GM19239 (cell line): ENCODE results near the gene RGCC.
"Not testable (repeated sequence)": the region's sequence is repeated elsewhere in the genome, so short reads cannot be mapped to it uniquely, and the experiment has no call there.

Source experiments
- DNase-seq: peaks from one replicate; pipeline ENCODE4 v3.0.0; 2011; ENCODE audit warnings: low spot score; ENCODE audit not compliant: insufficient read length
- FAIRE-seq: peaks from 2 replicates; lab custom pipeline; 2011; peaks lifted over from hg19 to GRCh38; lab: Jason Lieb, UNC

The RGCC gene, protein sequence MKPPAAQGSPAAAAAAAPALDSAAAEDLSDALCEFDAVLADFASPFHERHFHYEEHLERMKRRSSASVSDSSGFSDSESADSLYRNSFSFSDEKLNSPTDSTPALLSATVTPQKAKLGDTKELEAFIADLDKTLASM

DNA sequence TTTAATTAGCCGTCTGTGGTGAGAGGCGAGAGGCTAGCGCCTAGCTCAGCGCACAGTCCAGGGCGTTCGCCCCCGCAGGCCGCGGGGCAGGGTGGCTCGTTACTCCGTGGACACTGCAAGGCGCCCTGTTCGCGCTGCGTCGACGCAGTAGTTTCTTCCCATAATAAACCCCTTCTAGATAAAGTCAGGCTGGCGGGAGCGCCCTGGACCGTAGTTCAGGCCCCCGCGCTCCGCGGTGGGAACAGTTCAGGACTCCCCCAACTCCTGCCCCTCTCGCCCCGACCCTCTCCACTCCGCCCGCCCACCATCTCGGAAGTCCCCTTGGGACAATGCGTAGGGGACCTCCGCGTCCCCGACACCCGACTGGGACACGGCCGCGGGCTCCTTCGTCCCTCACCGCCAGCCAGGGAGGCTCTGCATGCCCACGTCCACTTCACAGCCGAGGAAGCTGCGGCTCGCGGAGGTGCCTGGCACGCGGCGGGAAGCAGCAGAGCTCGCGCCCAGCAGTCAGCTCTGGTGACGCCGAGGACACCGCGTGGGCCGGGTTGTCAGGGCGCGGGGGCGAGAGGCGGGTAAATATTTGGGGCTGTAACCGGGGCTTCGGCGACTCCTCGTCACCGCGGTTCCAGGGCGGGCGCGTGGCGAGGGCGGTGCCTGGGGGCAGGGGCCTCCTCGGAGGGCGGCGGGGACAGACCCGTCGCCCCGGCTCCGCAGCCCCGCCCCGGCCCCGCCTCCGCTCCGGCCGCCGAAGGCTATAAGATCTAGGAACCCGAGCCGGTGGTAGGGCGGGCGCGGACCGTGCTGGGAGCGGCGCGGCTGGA is at the start of gene RGCC:
Gene RGCC (plus strand): TSS at position 783 of the 821 bp plus-strand sequence. CDS start 158 bp downstream, outside the sequence.
- FAIRE-seq (no peak), DNase-seq (no peak)

DNA sequence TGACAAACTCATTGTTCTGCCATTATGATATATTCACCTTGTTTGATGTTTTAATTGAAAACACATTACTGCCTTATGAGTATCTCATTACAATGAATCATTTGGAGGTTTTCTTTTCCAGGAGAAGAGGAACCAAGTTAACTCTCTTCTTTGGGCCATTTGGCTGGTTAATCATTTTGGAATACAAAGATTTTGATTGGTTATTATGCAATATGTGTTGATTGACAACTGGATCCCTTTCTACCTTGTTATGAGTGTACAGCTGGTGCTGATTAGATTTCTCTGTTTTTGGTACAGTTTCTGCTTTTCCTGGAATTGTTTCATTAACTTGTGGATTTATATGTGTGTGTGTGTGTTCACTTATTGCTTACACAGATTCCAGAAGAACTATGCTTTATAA is 49.2 kb upstream of the RGCC start:
- DNase-seq (no peak), FAIRE-seq (no peak)

DNA sequence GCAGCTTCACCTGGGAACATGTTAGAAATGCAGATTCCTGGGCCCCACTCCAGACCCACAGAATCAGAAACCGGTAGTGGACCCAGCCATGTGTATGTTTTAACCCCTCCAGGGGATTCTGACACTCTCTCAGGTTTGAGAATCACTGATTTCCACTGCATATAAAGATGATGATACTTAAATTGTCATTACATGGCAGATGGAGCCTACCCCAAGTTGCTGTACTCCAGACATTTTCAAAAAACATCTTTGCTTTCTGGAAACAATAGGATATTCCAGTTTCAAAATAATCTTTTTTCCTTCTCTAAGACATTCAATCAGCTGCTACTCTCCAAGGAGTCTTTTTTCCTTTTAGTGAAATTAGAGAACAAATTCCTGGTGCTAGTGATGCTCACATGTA is 48.6 kb upstream of the RGCC start:
- FAIRE-seq (no peak), DNase-seq (no peak)

DNA sequence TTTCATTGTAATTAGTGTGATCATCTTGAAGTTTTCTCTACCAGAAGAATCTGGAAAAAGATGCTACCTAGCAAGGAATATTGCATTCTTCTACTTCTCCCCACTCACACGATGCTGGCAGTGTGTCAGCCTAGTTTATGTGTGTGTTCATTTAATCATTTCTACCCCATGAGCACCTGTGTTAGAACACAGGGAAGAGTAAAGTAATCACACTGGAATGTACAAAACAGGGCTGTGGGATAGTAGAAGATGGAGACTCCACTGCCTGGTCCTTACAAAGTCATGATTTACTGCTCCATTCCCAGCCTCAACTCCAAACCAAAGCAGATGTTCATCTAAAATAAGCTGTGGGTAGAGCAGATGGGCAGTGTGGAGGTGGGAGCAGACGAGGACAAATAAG is 47.7 kb upstream of the RGCC start:
- FAIRE-seq (no peak), DNase-seq (no peak)

DNA sequence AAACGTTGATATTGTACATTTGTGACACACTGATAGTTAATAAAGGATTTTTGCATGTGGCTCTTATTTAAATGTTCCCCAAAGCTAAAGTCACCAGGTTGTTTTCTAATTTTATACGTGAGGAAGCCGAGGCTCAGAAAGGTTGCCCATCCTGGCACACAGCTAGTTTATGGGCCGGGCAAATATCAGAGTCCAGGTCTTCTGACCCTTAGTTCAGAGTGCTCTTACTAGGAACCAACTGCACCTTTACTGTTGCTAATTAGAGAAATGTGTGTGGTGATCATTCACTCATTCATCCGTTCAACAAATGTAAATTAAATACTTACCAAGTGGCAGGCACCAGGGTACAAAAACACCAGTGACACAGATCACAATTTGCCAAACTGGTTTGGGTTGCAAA is 46.3 kb upstream of the RGCC start:
- no peak for DNase-seq
- no peak for FAIRE-seq

DNA sequence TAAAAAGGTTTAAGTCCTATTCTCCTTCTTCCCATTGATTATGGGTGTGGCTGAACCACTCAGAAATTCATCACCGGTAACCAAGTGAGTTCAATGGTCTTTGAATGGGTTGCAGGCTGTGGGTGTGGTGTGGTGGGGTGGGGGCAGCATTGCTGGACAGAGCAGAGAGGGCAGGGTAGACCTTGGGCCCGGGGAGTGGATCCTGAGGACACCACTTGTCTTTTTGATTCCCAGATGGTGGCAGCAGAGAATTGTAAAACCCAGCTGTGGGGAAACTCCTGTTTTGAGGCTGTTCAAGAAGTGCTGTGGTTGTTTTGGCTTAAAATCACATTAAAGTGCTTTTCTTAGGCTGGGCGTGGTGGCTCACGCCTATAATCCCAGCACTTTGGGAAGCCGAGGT is 45.8 kb upstream of the RGCC start:
- FAIRE-seq: no peak
- DNase-seq: no peak

DNA sequence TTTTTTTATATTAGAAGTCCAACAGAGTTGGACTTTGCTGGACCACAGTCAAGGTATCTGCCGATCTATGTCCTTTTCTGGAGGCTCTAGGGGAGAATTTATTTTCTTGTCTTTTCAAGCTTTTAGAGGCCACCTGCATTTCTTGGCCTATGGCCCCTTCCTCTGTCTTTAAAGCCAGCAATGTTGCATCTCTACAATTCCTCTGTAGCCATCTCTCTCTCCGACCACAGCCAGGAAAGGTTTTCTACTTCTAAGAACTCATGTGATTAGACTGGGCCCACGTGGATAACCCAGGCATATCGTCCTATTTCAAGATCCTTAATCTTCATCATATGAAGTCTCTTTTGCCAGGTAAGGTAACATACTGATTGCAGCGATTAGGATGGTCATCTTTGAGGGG is 43.5 kb upstream of the RGCC start:
- no peak for FAIRE-seq

DNA sequence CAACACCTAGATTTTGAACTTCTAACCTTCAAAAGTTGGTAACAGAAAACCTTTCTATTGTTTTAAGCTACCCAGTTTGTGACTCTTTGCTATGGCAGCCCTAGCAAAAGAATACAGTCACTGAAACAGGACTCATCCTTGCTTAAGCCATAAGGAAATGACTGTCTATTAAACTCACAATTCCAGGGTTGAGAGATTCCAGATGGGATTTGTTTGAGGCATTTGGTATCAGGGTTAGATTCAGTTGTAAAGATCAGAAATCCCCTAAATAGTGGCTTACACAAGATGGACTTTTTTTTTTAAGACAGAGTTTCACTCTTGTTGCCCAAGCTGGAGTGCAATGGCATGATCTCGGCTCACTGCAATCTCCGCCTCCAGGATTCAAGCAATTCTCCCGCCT is 41.1 kb upstream of the RGCC start:
- no peak for DNase-seq
- FAIRE-seq: no peak

More for the DNA sequence above, 43.5 kb upstream of the RGCC start:
- no peak for DNase-seq

DNA sequence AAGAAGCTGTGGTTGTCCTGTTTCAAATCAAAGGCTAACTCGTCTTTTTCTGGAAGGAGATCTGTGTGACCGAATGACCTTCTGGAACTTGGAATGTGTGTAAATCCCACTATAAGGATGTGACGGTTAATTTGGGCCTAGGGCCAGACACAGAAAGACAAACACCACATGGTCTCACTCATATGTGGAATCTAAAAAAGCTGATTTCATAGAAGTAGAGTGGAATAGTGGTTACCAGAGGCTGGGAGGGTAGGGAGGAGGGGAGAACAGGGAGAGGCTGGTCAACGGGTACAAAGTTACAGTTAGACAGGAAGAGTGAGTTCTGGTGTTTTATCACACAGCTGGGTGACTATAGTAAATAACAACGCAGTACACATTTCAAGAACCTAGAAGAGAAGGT is 39.3 kb upstream of the RGCC start:
- DNase-seq (no peak), FAIRE-seq (no peak)

DNA sequence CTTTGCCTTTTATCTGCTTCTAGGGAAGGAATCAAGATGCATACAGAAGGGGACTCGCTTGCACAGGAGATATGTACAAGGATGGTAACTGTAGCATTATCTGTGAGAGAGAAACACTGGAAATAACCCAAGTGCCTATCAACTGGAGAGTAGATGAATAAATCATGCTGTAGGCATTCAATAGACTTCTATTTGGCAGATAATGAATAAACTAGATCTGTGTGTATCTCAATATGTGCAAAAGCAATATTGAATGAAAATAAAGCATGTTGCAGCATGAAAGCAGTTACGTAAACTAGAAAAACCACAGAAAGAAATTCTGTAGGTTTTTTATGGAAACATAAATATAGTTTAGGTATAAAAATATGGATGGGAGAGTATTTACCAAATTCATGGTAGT is 38.6 kb upstream of the RGCC start:
- FAIRE-seq (no peak), DNase-seq (no peak)

DNA sequence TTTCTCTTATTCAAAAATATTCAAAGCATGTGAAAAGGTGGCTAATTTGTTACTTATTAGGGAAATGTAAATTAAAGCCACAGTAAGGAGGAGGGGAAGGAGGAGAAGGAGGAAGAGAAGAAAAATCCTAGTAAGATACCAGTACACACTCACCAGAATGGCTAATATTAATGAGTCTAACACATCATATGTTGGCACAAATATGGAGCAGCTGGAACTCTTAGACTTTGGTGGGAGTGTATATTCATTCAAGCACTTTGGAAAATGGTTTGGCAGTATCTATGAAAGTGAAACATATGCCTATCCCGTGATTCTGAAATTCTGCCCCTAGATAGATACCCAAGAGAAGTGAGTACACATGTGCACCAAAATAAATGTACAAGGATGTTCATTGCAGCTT is 38.1 kb upstream of the RGCC start:
- FAIRE-seq (no peak), DNase-seq (no peak)

DNA sequence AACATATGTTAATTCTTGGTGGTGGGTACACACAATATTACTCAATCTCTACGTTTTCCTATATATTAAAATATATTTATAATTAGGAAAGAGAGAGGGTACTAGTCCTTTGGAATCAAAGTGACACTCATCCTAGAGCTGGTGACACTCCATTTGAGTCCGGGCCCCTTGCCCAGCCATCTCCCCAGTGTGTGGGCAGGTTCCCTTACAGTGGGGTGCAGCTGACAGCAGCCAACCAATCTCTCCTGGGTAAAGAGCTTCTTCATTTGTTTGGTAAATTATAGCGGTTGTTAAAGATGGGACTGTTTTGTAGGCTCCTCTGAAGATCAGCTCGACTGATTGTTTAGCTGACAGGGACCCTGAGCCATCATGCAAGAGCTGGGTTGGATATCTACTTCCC is 37.2 kb upstream of the RGCC start:
- FAIRE-seq (no peak), DNase-seq (no peak)

DNA sequence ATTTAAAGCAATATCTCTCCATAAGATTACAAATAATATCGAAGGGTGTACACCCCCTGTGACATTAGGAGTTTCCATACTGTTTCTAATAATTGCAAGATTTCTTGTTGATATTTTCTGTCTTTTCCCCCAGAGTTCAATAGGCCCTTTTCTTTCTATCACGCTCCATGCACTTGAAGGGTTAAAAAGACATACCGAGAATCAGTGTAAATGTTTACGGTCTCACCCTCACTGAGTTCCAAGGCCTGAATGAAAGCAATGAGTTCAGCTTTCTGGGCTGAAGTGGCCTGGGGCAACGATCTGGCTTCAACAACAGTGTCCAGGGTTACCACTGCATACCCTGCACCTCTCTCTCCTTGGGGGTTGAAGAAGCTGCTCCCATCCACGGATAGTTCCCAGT is 36.0 kb upstream of the RGCC start:
- not testable (repeated sequence) for FAIRE-seq, DNase-seq

DNA sequence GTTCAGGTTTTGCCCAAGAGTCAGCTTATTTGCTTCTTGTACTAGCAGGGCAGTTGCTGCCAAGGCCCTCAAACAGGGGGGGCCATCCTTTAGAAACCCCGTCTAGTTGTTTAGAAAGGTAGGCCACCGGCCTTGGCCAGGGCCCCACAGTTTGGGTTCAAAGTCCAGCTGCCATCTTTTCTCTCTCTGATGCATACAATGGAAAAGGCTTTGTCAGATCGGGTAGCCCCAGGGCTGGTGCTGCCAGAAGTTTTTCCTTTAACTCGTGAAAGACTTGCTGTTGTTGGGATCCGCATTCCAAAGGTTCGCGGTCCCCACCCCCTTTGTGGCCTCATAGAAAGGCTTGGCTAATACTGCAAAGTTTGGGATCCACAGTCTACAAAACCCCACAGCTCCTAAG is 35.4 kb upstream of the RGCC start:
- FAIRE-seq, DNase-seq: not testable (repeated sequence)

DNA sequence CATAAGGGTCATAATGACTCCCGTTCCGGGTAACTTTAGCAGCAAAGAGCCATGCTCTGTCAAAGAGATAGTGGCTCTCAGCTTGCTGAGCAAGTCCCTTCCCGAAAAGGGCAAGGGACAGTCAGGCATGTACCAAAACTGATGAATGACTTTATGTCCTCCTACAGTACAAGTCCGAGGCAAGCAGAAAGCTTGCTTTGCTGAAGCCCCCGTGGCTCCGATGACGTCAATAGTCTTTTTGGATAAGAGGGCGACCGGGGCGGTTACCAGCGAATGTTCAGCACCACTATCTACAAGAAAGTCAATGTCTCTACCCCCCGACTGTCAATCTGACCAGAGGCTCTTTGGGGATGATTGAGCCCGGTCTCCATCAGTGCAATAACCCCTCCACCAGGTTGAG is 34.1 kb upstream of the RGCC start:
- not testable (repeated sequence) for DNase-seq, FAIRE-seq

DNA sequence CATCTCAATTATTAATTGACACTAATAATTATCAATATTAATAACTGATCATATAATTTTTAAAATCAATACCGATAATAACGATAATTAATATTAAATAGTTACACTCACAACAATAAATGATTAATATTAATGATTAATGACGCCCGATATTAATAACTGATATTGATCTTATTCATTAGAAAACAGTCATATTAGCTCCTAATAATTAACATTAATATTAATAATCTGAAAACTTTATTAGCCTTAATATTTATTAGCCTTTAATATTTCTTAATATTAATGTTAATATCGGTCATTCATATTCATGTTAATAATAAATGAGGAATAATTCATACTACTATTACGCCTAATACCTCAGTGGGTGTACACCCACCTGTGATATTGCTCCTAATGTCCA is 32.7 kb upstream of the RGCC start:
- DNase-seq, FAIRE-seq: not testable (repeated sequence)

DNA sequence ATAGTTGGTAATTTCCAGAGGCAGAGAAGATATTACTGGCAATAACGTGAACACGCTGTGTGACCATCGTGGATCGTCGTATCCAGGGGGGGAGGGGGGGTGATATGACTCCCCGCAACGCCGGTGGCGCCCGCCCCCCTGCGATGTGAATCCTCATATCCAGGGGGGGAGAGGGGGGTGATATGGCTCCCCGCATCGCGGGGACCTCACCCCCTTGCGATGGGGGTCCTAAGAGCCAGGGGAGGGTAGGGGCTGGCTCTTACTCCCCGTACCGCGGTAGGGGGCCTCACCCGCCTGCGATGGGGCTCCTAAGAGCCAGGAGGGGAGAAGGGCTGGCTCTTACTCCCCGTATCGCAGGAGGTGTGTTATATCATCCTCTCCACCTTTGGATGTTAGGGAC is 31.3 kb upstream of the RGCC start:
- no peak for DNase-seq
- no peak for FAIRE-seq

DNA sequence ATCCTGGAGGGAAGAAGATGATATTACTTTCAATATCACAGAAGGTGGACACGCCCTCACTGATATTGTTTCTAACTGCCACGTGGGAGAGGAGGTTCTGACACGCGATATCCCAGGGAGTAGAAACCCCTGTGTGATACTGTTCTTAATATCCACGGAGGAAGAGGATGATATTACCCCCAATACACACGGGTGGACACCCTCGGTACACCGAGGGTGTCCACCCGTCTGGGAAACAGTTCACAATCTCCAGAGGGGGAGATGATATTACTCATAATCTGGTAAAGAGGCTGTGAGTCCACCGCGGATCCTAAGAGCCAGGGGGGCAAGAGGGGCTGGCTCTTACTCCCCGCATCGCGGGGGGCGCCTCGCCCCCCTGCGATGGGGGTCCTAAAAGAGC is 29.7 kb upstream of the RGCC start:
- FAIRE-seq: no peak
- no peak for DNase-seq

DNA sequence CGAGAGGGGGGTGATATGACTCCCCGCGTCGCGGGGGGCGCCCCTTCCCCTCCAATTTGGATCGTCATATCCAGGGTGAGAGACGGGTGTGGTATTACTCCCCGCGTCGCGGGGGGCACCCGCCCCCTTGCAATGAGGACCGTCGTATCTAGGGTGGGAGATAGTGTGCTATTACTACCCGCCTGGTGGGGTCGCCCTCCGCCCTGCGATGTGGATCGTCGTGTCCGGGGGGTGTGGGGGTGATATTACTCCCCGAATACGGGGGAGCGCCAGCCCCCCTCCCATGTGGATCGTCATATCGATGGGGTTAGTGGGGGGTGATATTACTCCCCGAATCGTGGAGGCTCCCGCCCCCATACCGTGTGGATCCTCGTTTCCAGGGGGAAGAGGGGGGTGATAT is 29.2 kb upstream of the RGCC start:
- FAIRE-seq (no peak), DNase-seq (no peak)

DNA sequence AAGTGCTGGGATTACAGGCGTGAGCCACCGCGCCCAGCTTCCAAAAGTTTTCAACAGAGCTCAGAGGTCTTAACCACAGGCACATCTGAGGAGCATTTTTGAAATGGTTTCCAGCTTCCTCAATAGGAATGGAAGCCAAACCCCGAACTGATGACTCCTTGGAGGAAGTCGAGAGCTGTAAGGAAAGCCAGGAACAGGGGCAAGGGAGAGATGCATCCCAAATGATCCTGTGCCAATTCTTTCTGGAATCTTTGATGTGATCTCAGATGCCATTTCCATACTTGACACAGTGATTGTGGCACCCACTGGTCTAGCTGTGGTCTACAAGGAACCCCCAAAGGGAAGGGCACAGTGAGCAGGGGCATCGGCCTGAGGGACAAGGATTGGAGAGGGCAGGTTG is 23.3 kb upstream of the RGCC start:
- DNase-seq, FAIRE-seq: not testable (repeated sequence)

DNA sequence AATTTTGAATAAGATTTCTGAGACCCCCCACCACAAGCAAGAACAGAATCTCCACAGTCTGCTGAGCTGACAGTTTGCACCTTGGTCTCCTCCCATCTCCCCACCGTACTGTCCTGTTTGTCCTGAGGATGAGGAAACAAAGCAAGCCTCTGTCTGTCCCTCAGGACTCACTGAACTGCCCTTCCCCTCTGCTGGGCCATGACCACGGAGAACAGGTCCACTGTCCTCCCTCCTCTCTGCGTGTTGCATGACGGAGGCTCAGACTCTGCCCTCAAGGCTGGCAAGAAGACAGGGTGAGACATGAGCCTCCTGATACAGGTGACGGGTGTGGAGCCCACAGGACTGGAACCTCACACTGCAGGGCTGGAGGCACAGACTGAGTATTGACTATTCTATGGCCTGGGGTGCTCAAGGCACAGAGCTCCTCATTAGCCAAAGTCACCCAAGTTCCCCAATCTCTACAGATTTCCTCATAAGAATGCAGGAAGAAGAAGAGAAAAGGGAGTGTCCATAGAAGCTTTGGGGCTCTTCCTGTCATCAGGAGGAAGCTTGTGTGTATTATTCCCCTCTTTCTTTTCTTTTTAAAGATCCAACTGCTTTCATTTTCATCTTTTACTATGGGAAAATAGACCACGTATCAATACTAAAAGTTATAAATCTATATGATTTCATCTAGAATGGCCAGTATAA is 22.4 kb upstream of the RGCC start:
- no peak for FAIRE-seq
- DNase-seq: no peak
